Spleen (tissue), 7 donors: ENCODE data around the gene GNAI2.

Experiments used
- POLR2A ChIP-seq, 3 donors: fragments of 450-650 bp; IDR thresholded peaks; one replicate each; pipeline ENCODE4 v1.5.1; 2017; ENCODE audit warnings: antibody characterized with exemption in 3 of 3, mild to moderate bottlenecking in 1 of 3
- POLR2AphosphoS5 ChIP-seq, 3 donors: sonication (generic); formaldehyde crosslinking; IDR thresholded peaks; one replicate each; pipeline ENCODE4 v1.5.1; 2017; ENCODE audit warnings: antibody characterized with exemption in 3 of 3
- TF ChIP-seq, protein P1 (sequence below), 11 experiments: fragments of 200-600 bp in 7 of 11; fragments of 450-650 bp in 4 of 11; sonication (generic) in 4 of 11; IDR thresholded peaks in 8 of 11; conservative IDR thresholded peaks in 3 of 11; 1 replicate in 7 of 11; 2 replicates in 4 of 11; pipeline versions ENCODE4 v1.4.0 to v1.8.0; 2016 to 2021; ENCODE audit warnings: antibody characterized with exemption in 11 of 11, inconsistent platforms in 4 of 11, mild to moderate bottlenecking in 1 of 11
- donor health status: DM: no; HTN: no; CAD: no; lungs with moderate emphysema.
- donor health status: DM: no; HTN: no; CAD: no.
- donor health status: DM: no; HTN: no; CAD: no.

DNA sequence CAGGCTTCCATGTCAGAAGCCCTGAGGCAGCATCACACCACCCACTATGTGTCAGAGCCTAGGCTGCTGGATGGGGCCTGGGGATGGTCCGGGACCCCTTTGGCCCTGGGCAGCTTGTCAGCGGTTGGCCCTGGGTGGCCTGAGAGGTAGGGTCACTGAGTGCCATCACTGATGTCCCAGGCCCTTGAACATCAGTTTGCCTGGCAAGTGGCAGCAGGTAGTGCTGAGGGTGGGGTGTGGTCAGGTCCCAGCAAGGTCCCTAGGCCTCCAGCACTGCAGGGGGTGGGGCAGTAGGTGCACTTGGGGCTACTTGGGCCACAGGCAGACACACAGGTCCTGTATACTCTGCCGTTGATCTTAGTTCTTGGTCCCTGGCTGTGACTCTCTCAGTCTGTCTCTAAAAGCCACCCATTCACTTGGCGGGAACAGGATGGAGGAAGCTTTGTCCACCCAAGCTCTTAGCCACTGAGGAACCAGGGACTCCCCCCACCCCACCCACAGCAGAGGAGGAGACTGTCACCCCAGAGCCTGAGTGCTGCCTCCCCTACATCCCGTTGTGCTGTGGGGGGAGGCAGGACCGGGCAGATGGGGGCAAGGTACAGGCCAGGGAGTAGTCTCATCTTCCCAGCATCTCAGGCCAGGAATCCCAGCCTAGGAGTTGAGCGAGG is 5.8 kb downstream of the GNAI2 start:
- TF ChIP-seq, protein P1, sequence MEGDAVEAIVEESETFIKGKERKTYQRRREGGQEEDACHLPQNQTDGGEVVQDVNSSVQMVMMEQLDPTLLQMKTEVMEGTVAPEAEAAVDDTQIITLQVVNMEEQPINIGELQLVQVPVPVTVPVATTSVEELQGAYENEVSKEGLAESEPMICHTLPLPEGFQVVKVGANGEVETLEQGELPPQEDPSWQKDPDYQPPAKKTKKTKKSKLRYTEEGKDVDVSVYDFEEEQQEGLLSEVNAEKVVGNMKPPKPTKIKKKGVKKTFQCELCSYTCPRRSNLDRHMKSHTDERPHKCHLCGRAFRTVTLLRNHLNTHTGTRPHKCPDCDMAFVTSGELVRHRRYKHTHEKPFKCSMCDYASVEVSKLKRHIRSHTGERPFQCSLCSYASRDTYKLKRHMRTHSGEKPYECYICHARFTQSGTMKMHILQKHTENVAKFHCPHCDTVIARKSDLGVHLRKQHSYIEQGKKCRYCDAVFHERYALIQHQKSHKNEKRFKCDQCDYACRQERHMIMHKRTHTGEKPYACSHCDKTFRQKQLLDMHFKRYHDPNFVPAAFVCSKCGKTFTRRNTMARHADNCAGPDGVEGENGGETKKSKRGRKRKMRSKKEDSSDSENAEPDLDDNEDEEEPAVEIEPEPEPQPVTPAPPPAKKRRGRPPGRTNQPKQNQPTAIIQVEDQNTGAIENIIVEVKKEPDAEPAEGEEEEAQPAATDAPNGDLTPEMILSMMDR (IDR thresholded peaks at IDR 0.05 in 8 of 11, conservative IDR thresholded peaks at IDR 0.05 in 3 of 11) = no peak
- no peak for TF ChIP-seq POLR2A (IDR thresholded peaks at IDR 0.05)
- no peak for TF ChIP-seq POLR2AphosphoS5 (IDR thresholded peaks at IDR 0.05)
